Uterus (tissue), 2 donors: ENCODE results near the gene ARHGAP4.

ENCODE experiments used
- CTCF ChIP-seq, 4 experiments: fragments of 200-600 bp in 2 of 4; fragments of 450-650 bp in 2 of 4; sonication (generic) in 2 of 4; IDR thresholded peaks; one replicate each; pipeline ENCODE4 v1.5.1; 2016 to 2019; ENCODE audit warnings: antibody characterized with exemption in 4 of 4, mild to moderate bottlenecking in 2 of 4, moderate library complexity in 1 of 4
- POLR2A ChIP-seq, 2 donors: fragments of 450-650 bp; IDR thresholded peaks; one replicate each; pipeline ENCODE4 v1.6.1; 2016; ENCODE audit warnings: antibody characterized with exemption in 2 of 2, mild to moderate bottlenecking in 1 of 2, moderate library complexity in 1 of 2

- no peak for TF ChIP-seq CTCF (IDR thresholded peaks at IDR 0.05)
- TF ChIP-seq POLR2A (IDR thresholded peaks at IDR 0.05) = no peak
Measured at GRCh38 chrX:153874085-153874365, 52.0 kb downstream of the ARHGAP4 start.
